Liver (tissue), 9 donors: ENCODE results near the gene ANKRD44. TPM values are rescaled to one million over a fixed set of nuclear protein-coding genes. Genes with fewer than 3 reads are reported as not detected.

Experiments
- DNase-seq: peaks from one replicate; pipeline ENCODE4 v3.0.0-alpha.2; 2017; ENCODE audit warnings: low spot score
- H3K27ac ChIP-seq, 2 donors: one replicate each; pipeline ENCODE4 v1.7.0; 2013; ENCODE audit warnings: inconsistent platforms in 2 of 2, low read length in 2 of 2, control low read depth in 1 of 2, low read depth in 1 of 2, mild to moderate bottlenecking in 1 of 2
- H3K27me3 ChIP-seq, 4 donors: one replicate each; pipeline versions ENCODE4 v1.6.1 to v1.7.0; 2013; ENCODE audit warnings: low read length in 3 of 4, inconsistent platforms in 1 of 4, mild to moderate bottlenecking in 1 of 4, moderate library complexity in 1 of 4; ENCODE audit not compliant: control insufficient read depth in 4 of 4, insufficient read depth in 4 of 4
- H3K36me3 ChIP-seq, 4 donors: one replicate each; pipeline versions ENCODE4 v1.6.1 to v1.7.0; 2013; ENCODE audit warnings: low read length in 3 of 4, mild to moderate bottlenecking in 3 of 4, low read depth in 1 of 4, moderate library complexity in 1 of 4; ENCODE audit not compliant: control insufficient read depth in 4 of 4, insufficient read depth in 3 of 4
- H3K4me1 ChIP-seq, 4 donors: one replicate each; pipeline versions ENCODE4 v1.6.1 to v1.7.0; 2013; ENCODE audit warnings: low read length in 3 of 4, mild to moderate bottlenecking in 3 of 4, moderate library complexity in 1 of 4; ENCODE audit not compliant: control insufficient read depth in 4 of 4, insufficient read depth in 4 of 4
- H3K4me3 ChIP-seq, 3 donors: one replicate each; pipeline versions ENCODE4 v1.6.1 to v1.7.0; 2013; ENCODE audit warnings: low read length in 3 of 3, control low read depth in 1 of 3, low read depth in 1 of 3, mild to moderate bottlenecking in 1 of 3
- H3K9ac ChIP-seq, 2 donors: one replicate each; pipeline ENCODE4 v1.7.0; 2013; ENCODE audit warnings: low read length in 2 of 2, mild to moderate bottlenecking in 2 of 2, moderate library complexity in 2 of 2, control low read depth in 1 of 2, low read depth in 1 of 2
- H3K9me3 ChIP-seq, 4 donors: one replicate each; pipeline versions ENCODE4 v1.6.1 to v1.7.0; 2013; ENCODE audit warnings: low read length in 3 of 4; ENCODE audit not compliant: control insufficient read depth in 4 of 4
- EGR1 ChIP-seq, 2 donors: IDR thresholded peaks; 2 replicates each; pipeline ENCODE4 v1.6.1; 2016 to 2018; ENCODE audit warnings: antibody characterized with exemption in 2 of 2, low read depth in 2 of 2
- FOXA1 ChIP-seq: IDR thresholded peaks from 2 replicates; pipeline ENCODE4 v1.6.1; 2016; ENCODE audit warnings: antibody characterized with exemption
- GABPA ChIP-seq, 2 donors: IDR thresholded peaks in 1 of 2; conservative IDR thresholded peaks in 1 of 2; 2 replicates each; pipeline ENCODE4 v1.6.1; 2016; ENCODE audit warnings: antibody characterized with exemption in 2 of 2, mild to moderate bottlenecking in 1 of 2, moderate library complexity in 1 of 2
- HNF4G ChIP-seq: IDR thresholded peaks from 2 replicates; pipeline ENCODE4 v1.6.1; 2016; ENCODE audit warnings: antibody characterized with exemption
- JUND ChIP-seq, 2 donors: IDR thresholded peaks; 2 replicates each; pipeline ENCODE4 v1.6.1; 2016; ENCODE audit warnings: antibody characterized with exemption in 2 of 2
- NR2F2 ChIP-seq: IDR thresholded peaks from 2 replicates; pipeline ENCODE4 v1.6.1; 2016; ENCODE audit warnings: antibody characterized with exemption
- RAD21 ChIP-seq, 2 donors: IDR thresholded peaks; 2 replicates each; pipeline ENCODE4 v1.6.1; 2016; ENCODE audit warnings: antibody characterized with exemption in 2 of 2, mild to moderate bottlenecking in 2 of 2
- SP1 ChIP-seq: IDR thresholded peaks from 2 replicates; pipeline ENCODE4 v1.6.1; 2018; ENCODE audit warnings: antibody characterized with exemption, mild to moderate bottlenecking
- WGBS: extraction: QIAGEN DNeasy Blood & Tissue Kit; methylation state at CpG from one replicate; pipeline ENCODE4 v1.1.7; 2013; 5-methylcytosine and 5-hydroxymethylcytosine counted together
- polyA plus RNA-seq, 2 donors: library from polyadenylated mRNA; stranded (reverse) in 1 of 2; unstranded in 1 of 2; fragments of 200-250 nt in 1 of 2; fragments of >200 nt in 1 of 2; fragmentation: Nextera tagmentation in 1 of 2; extraction: Ambion mirVana in 1 of 2; gene quantifications; one replicate each; pipeline versions ENCODE4 v1.2.1 to v1.2.3, GENCODE V29; 2013 to 2015
- total RNA-seq, 2 donors: library from RNA; depleted of rRNA; stranded (reverse); fragments of >200 nt; gene quantifications; one replicate each; pipeline ENCODE4 v1.2.3, GENCODE V29; 2014
- TF ChIP-seq, protein P1 (sequence below): IDR thresholded peaks from 2 replicates; pipeline ENCODE4 v1.6.1; 2016; ENCODE audit warnings: antibody characterized with exemption
- TF ChIP-seq, protein P2 (sequence below): IDR thresholded peaks from 2 replicates; pipeline ENCODE4 v1.6.1; 2016; ENCODE audit warnings: antibody characterized with exemption
- TF ChIP-seq, protein P3 (sequence below): IDR thresholded peaks from 2 replicates; pipeline ENCODE4 v1.6.1; 2016; ENCODE audit warnings: antibody characterized with exemption, mild to moderate bottlenecking
- TF ChIP-seq, protein P4 (sequence below): fragments of 150-350 bp; IDR thresholded peaks from 2 replicates; pipeline ENCODE4 v1.5.1; 2017; ENCODE audit warnings: improper control_type of control experiment, low read depth, low read length; ENCODE audit not compliant: missing input control
- TF ChIP-seq, protein P5 (sequence below): IDR thresholded peaks from 2 replicates; pipeline ENCODE4 v1.6.1; 2016; ENCODE audit warnings: antibody characterized with exemption
- donor health status: healthy.
- donor health status: healthy.
- donor health status: healthy.
- donor health status: healthy.
- donor health status: healthy.

Gene ANKRD44
- total and polyA plus RNA-seq, 4 donors: 3.8 to 18.2 (median 6.8) TPM

DNA sequence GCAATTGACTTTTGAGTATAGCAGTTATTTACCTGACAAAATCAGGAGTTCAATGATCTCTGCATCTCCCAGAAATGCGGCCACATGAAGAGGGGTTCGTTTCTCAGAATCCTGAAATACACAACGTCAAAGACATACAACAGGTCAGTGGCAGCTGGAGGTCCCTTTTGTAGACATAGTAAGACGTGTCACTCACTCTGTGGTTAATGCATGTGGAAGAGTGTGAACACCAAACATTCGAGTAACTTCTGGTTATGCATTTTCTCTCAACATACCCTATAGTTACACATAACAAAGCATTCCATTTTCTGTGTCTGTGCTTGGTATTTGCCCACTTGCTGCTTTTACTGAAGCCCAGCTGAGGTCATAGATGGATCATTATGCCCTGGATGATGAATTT lies 163.6 kb downstream of the ANKRD44 start:
- Histone ChIP-seq H3K9ac (no peak overlapping the region), H3K27me3 (no peaks in the 10 kb centered on the region), H3K4me1 (no peaks in the 10 kb centered on the region), H3K36me3 (no peaks in the 10 kb centered on the region), H3K9me3 (no peaks in the 10 kb centered on the region), H3K4me3 (no peak overlapping the region), H3K27ac (no peak overlapping the region)
- no peak for DNase-seq
- WGBS: 68% methylated on average over 5 of the region's 5 CpGs
- TF ChIP-seq, protein P1, sequence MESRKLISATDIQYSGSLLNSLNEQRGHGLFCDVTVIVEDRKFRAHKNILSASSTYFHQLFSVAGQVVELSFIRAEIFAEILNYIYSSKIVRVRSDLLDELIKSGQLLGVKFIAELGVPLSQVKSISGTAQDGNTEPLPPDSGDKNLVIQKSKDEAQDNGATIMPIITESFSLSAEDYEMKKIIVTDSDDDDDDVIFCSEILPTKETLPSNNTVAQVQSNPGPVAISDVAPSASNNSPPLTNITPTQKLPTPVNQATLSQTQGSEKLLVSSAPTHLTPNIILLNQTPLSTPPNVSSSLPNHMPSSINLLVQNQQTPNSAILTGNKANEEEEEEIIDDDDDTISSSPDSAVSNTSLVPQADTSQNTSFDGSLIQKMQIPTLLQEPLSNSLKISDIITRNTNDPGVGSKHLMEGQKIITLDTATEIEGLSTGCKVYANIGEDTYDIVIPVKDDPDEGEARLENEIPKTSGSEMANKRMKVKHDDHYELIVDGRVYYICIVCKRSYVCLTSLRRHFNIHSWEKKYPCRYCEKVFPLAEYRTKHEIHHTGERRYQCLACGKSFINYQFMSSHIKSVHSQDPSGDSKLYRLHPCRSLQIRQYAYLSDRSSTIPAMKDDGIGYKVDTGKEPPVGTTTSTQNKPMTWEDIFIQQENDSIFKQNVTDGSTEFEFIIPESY: no peak
- TF ChIP-seq HNF4G (no peak), EGR1 (IDR thresholded peaks at IDR 0.05; ENCODE audit: low read depth in 2 of 2) (no peak), FOXA1 (no peak), NR2F2 (no peak), SP1 (no peak), GABPA (IDR thresholded peaks at IDR 0.05 in 1 of 2, conservative IDR thresholded peaks at IDR 0.05 in 1 of 2) (no peak)
- TF ChIP-seq, protein P2, sequence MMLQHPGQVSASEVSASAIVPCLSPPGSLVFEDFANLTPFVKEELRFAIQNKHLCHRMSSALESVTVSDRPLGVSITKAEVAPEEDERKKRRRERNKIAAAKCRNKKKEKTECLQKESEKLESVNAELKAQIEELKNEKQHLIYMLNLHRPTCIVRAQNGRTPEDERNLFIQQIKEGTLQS: no peak
- TF ChIP-seq, protein P3, sequence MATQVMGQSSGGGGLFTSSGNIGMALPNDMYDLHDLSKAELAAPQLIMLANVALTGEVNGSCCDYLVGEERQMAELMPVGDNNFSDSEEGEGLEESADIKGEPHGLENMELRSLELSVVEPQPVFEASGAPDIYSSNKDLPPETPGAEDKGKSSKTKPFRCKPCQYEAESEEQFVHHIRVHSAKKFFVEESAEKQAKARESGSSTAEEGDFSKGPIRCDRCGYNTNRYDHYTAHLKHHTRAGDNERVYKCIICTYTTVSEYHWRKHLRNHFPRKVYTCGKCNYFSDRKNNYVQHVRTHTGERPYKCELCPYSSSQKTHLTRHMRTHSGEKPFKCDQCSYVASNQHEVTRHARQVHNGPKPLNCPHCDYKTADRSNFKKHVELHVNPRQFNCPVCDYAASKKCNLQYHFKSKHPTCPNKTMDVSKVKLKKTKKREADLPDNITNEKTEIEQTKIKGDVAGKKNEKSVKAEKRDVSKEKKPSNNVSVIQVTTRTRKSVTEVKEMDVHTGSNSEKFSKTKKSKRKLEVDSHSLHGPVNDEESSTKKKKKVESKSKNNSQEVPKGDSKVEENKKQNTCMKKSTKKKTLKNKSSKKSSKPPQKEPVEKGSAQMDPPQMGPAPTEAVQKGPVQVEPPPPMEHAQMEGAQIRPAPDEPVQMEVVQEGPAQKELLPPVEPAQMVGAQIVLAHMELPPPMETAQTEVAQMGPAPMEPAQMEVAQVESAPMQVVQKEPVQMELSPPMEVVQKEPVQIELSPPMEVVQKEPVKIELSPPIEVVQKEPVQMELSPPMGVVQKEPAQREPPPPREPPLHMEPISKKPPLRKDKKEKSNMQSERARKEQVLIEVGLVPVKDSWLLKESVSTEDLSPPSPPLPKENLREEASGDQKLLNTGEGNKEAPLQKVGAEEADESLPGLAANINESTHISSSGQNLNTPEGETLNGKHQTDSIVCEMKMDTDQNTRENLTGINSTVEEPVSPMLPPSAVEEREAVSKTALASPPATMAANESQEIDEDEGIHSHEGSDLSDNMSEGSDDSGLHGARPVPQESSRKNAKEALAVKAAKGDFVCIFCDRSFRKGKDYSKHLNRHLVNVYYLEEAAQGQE: no peak

DNA sequence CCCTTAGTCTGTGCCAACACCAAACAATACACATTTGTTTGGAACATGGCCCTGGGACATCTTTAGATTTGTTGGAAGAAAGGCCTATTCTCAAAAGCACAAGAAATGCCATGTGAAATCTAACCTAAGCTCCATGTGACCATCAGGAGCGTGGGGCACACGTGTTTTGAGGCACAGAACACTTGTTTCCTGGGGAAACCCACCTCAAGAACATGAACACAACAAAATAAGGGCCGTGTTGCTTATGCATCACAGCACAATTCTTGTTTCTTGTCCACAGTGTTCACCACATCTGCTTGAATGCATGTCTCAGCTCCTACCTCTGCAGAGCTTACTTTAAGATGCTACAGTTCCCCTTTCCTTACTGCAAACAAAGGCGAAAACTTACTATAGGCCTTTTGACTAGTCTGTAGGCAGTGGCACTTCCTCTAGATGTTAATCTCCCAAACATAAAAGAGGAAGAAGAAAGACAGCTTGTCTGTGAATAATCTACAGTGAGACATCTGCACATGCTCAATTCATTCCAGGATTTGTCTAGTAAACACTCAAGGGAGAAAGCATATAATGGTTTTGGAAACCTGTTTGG lies 165.0 kb downstream of the ANKRD44 start:
- no peak for TF ChIP-seq HNF4G
- TF ChIP-seq, protein P4, sequence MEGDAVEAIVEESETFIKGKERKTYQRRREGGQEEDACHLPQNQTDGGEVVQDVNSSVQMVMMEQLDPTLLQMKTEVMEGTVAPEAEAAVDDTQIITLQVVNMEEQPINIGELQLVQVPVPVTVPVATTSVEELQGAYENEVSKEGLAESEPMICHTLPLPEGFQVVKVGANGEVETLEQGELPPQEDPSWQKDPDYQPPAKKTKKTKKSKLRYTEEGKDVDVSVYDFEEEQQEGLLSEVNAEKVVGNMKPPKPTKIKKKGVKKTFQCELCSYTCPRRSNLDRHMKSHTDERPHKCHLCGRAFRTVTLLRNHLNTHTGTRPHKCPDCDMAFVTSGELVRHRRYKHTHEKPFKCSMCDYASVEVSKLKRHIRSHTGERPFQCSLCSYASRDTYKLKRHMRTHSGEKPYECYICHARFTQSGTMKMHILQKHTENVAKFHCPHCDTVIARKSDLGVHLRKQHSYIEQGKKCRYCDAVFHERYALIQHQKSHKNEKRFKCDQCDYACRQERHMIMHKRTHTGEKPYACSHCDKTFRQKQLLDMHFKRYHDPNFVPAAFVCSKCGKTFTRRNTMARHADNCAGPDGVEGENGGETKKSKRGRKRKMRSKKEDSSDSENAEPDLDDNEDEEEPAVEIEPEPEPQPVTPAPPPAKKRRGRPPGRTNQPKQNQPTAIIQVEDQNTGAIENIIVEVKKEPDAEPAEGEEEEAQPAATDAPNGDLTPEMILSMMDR: no peak
- TF ChIP-seq, protein P3: no peak
- TF ChIP-seq, protein P2: no peak
- no peak for TF ChIP-seq JUND (IDR thresholded peaks at IDR 0.05)
- no peak for TF ChIP-seq RAD21 (IDR thresholded peaks at IDR 0.05)
- TF ChIP-seq, protein P5, sequence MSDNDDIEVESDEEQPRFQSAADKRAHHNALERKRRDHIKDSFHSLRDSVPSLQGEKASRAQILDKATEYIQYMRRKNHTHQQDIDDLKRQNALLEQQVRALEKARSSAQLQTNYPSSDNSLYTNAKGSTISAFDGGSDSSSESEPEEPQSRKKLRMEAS: no peak
- TF ChIP-seq GABPA (IDR thresholded peaks at IDR 0.05 in 1 of 2, conservative IDR thresholded peaks at IDR 0.05 in 1 of 2): no peak
- Histone ChIP-seq H3K36me3 (no peaks in the 10 kb centered on the region), H3K27ac (no peak overlapping the region), H3K9ac (no peak overlapping the region), H3K4me3 (no peak overlapping the region), H3K4me1 (no peaks in the 10 kb centered on the region), H3K9me3 (no peaks in the 10 kb centered on the region), H3K27me3 (no peaks in the 10 kb centered on the region)
- no peak for DNase-seq
- 77% methylated on average over 4 of the region's 4 CpGs for WGBS
